ENCODE results near the gene ZMIZ1.

Gene ZMIZ1

GRCh38 chr10:79191951-79192676 is 123.3 kb downstream of the ZMIZ1 start:
- no peak for DNase-seq

- no peak for DNase-seq
Observed at GRCh38 chr10:79192677-79193003, 123.9 kb downstream of the ZMIZ1 start.

GRCh38 chr10:79193694-79194382 is 125.1 kb downstream of the ZMIZ1 start:
- DNase-seq = no peak

- DNase-seq = peak; percentile 77
Observed at GRCh38 chr10:79195091-79195923, 126.5 kb downstream of the ZMIZ1 start.

- DNase-seq = peak; percentile 82
Observed at GRCh38 chr10:79196470-79197461, 128.0 kb downstream of the ZMIZ1 start.

- DNase-seq = no peak
Observed at GRCh38 chr10:79197558-79197957, 128.8 kb downstream of the ZMIZ1 start.

- DNase-seq = no peak
Observed at GRCh38 chr10:79200346-79200745, 131.6 kb downstream of the ZMIZ1 start.

- no peak for DNase-seq
Observed at GRCh38 chr10:79201706-79202105, 132.9 kb downstream of the ZMIZ1 start.

GRCh38 chr10:79202188-79203013 is 133.6 kb downstream of the ZMIZ1 start:
- no peak for DNase-seq

GRCh38 chr10:79203014-79203644 is 134.4 kb downstream of the ZMIZ1 start:
- no peak for DNase-seq

- DNase-seq = no peak
Observed at GRCh38 chr10:79203833-79204232, 135.1 kb downstream of the ZMIZ1 start.

GRCh38 chr10:79206300-79207095 is 137.7 kb downstream of the ZMIZ1 start:
- DNase-seq = no peak

GRCh38 chr10:79207096-79207357 is 138.3 kb downstream of the ZMIZ1 start:
- DNase-seq = no peak

- DNase-seq = no peak
Observed at GRCh38 chr10:79207726-79208125, 139.0 kb downstream of the ZMIZ1 start.

- DNase-seq = no peak
Observed at GRCh38 chr10:79208251-79208983, 139.7 kb downstream of the ZMIZ1 start.

GRCh38 chr10:79209340-79209739 is 140.6 kb downstream of the ZMIZ1 start:
- DNase-seq = no peak

- DNase-seq = no peak
Observed at GRCh38 chr10:79209831-79210230, 141.1 kb downstream of the ZMIZ1 start.

- DNase-seq = no peak
Observed at GRCh38 chr10:79210672-79211071, 141.9 kb downstream of the ZMIZ1 start.

- DNase-seq = no peak
Observed at GRCh38 chr10:79211616-79212015, 142.8 kb downstream of the ZMIZ1 start.

GRCh38 chr10:79215531-79215930 is 146.8 kb downstream of the ZMIZ1 start:
- no peak for DNase-seq
